HG02981 (cell line): ENCODE results near the gene PPP1R1B.

Experiments used
- ATAC-seq: cut with Tn5 transposase; IDR thresholded peaks from one replicate; pipeline ENCODE4 v1.9.1; 2021; ENCODE audit warnings: mild to moderate bottlenecking, moderate library complexity; ENCODE audit not compliant: unreplicated experiment

PPP1R1B gene

DNA sequence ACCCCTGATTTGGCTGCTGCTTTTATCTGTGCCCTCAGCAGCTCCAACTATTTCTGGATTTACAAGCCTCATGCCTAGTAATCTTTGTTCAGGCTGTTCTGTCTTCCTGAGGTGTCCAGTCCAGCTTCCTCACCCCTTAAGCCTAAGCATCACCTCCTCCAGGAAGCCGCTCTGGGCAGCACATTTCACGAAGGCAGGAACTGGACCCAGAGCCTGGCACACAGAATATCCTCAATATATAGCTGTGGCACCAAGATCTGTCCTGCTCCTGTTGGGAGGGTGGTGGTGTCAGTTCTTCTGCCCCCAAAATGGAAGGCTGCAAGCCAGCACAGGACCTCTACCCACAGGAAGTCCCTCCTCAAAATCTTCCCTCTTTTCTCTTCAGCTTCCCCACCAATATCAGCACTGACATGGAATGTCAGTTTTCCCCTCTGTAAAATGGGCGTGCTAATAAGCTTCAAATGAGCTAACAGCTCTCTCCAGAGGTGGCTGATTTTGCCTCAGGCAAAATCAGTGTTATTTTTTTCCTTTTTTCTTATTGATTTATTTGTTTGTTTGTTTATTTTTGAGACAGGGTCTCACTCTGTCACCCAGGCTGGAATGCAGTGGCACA lies 12.1 kb upstream of the PPP1R1B start:
- ATAC-seq: no peak

DNA sequence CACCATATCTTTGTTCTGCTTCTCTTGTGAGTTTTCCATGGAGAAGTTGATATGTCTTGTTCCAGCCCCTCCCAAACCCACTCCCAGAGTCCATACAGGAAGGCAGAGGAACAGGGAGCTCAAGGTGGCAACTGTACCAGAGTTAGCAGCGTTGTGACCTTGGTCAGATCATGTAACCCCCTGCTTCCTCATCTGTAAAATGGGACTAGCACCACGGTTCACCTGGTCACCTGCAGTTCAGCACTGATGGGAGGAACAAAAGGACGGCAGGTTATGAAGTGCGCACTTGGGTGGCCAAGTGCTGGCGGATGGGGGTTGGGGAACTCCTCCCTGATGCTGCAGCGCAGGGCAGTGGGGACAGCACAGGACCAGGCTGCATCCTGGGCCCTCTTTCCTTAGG lies 11.3 kb upstream of the PPP1R1B start:
- ATAC-seq: no peak

DNA sequence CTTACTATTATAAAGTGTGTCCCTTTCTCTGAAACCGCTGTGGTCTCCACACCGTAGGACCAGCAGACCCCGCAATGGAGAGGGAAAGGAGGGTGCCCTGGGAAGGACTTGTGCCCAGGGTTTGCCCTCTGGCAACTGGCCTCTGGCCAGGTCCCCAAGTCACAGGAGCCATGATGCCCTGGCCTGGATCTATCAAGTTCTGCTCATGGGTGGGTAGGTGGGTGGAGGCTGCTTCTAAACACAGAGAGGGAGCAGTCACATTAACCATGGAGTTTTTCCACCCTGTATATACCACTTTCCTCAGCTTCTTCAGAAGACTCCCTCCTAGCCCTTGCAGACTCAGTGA lies 9.7 kb upstream of the PPP1R1B start:
- ATAC-seq: no peak

DNA sequence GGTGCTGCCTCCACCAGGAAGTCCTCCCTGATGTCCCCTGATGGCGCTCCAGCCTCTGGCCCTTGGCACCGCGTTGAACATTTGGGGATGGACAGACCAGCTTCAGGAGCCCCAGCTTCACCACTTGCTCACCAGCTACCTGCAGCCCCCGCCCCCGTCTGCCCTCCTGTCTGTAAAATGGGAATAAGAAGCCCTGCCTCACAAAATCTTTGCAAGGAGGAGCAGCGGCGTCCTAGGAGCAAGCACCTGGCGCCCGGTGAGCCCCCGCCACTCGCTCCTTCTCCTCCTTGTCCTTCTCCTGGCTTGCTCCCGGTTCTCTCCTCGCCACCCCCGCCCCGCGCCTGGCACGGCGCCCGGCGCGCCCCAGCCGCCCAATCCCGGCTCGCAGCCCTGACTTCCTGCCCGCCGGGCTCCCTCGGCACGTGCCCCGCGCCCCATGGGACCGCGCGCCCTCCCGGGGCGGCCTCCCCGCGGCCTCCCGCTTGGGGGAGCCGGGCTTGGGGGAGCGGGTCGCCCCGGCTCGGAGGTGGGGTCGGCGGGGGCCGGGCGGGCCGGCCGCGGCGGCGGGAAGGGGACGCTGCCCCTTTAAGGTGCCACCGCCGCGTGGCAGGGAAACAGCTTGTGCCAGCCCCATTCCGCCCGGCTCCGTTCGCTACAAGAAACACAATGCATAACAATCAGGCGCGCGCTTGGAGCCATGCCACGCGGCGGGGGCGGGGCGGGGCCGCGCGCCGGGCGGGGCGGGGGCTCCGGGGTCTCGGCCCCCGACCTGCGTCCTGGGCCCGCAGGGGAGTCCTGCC lies 9.1 kb upstream of the PPP1R1B start:
- no peak for ATAC-seq

DNA sequence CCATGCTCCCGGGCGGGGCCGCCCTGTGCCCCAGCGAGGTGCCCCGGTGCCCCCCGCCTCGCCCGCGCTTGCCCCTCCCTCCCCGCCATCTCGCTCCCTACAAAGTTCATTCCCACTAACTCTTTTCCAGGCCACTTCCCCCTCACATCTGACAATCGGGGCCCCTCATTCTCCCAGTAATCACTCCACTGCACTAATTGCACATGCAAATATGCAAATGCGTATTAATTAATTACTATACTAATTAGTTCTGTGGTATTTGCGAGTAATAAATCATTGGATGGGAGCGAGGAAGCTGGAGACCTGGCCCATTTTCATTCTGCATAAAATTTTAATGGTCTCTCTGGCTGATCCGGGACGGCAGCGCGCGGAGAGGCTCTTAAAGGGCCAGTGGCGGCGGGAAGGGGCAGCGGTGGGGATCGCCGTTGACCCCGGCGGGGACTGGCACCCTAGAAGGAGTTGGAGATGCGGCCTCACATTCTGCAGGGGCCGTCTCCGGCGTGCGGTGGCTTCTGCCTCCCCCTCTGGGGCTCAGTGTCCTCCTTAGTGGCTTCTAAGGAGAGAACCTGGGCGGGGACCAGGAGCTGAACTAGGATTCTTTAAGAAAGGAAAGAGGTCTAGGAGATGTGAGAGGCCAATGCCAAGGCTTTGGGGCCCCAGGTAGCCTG lies 8.4 kb upstream of the PPP1R1B start:
- ATAC-seq: no peak

DNA sequence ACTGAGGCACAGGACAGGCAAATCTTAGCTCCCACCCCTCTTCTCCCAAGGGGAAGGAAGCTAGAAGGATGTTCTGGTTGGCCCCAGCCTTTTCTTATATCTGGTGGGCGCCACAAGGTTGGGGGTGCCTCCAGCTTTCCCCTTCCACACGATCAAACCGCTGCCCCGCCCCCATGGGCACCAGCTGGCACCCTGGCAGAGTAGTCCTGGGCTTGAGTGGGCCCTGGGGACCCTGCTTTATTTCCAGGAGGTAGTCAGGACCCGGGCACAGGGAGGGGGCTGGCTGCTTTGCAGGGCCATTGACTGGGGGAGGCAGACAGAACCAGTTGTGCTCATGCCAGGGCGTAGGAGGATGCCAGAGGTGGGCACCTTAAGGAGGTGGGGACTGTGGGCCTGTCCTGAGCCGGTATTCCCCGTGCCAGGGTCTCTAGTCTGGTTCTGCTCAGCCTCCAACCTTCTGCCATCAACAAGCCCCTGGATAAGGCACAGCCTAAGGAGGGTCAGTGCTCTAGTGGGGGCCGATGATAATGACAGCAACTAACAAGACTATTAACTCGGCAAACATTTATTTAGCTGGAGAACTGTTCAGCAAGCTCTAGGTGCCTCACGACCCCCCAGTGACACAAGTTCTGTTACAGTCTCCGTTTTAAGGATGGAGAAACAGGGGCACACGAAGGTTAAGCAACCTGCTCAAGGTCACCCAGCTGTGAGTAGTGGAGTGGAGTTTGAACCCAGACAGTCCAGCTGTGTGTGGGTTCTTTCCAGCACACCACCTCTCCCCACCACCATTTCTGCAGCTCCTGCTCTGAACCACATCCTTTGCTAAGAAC lies 7.6 kb upstream of the PPP1R1B start:
- ATAC-seq: no peak

DNA sequence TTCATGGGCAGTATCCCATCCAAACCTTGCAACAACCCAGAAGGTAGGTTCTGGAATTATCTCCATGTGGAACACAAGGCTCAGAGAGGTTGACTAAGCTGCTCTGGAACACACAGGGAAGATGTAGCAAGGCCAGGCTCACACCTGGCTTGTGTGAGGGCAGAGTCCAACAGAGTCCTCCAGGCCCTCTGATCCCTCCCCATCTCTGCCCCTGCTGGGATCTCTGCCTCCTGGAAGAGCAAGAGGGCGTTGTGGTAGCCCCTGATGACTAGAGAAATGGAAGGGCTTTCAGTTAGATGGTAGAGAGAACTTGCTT lies 7.0 kb upstream of the PPP1R1B start:
- no peak for ATAC-seq

DNA sequence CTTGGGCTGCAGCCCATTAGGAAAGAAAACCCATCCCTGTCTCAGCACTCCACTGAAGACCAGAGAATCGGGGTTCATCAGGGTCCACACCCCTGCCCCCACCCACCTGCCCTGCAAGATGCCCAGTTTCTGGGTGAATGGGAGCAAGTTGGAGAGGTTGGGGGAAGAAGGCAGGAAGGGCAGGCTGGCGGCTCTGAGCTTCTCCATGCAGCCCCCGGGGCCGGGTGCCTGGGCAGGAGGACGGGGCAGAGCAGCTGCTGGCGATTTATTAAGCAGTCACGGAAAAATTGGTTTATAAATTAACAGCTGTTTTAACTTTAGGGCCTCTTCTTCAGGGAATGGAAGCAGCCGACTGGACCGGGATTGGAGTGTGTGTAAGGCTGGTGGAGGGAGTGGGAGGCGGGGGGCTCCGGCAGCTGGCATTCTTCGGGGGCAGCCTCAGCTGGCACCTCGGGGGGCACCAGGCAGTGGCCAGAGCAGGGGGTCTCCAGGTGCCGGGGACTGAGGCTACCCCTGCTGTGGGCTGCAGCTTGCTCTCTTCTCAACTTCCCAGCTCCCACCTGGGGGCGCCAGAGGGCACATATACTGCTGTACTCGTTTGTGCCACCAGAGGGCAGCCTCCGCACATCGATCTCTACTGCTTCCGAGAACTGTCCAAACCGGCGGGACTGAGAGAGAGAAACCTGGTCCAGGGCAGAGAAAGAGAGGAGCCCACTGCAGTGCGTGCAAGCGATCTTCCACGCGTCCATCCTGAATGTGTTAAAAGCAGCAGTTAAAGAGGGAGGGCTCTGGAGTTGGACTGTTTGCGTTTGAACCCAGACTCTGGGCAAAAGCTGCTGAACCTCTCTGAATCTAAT lies 5.0 kb upstream of the PPP1R1B start:
- ATAC-seq: peak; percentile 66

DNA sequence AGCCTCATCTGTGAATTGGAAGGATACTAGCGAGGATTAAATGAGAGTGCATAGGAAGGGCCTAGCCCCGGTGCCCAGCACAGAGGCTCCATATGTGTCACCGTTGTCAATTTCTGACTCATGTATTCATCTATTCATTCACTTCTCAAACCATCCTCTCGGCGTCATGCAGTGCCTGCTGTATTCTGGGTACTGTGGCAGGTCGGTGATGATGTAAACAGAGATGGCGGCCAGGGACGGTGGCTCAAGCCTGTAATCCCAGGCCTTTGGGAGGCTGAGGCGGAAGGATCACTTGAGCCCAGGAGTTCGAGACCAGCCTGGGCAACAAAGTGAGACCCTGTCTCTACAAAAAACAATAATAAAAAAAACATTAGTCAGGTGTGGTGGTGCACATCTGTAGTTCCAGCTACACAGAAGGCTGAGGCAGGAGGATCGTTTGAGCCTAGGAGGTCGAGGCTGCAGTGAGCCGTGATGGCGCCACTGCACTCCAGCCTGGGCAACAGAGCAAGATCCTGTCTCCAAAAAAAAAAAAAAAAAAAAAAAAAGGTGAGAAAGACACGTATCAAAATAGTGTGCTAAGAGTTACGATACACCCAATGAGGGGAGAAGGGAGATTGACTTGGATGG lies 4.3 kb upstream of the PPP1R1B start:
- peak; percentile 25 for ATAC-seq

DNA sequence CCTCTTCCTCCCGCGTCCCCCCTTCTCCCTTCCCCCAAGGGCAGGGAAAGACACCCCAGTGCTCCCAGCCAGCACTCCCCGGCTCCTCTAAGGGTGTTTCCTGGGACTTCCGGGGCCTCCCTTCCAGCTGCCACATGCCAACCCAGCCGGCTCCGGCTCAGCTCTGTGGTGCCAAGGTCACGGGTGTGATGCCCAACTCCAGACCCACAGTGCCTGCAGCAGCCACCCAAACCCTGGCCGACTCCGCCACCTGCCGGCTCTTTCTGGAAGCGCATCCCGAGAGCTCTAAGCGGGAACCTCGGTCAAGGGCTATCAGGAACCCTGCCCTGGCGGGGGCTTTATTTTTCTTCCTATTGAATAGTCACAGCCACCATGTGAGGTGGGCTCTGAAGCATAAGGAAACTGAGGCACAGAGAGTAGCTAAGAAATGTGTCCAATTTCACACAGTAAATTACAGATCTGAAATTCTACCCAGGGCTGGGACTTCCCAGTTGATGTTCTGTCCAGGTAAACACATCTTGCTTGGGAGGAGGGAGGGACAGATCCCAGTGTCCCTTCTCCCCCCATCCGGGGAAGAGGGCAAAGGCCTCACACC lies 3.3 kb upstream of the PPP1R1B start:
- no peak for ATAC-seq

DNA sequence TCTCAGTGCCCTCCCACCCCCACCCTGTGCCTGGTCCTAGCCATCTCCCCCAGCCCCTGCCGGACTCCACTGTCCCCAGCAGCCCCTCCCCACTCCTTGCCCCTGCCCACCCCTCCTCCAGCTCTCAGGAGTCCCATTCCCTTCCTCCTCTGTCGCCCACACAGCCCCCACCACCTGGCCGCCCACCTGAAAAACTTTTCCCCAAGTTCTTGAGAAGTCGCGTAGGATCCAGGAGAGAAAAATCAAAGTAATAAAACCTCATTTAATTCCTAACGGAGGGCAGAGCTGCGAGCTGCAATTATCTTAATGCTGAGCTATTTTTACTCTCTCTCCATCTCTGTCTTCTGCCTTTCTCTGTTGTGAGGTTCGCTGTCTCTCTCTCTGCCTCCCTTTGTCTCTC lies 2.4 kb upstream of the PPP1R1B start:
- ATAC-seq: no peak

DNA sequence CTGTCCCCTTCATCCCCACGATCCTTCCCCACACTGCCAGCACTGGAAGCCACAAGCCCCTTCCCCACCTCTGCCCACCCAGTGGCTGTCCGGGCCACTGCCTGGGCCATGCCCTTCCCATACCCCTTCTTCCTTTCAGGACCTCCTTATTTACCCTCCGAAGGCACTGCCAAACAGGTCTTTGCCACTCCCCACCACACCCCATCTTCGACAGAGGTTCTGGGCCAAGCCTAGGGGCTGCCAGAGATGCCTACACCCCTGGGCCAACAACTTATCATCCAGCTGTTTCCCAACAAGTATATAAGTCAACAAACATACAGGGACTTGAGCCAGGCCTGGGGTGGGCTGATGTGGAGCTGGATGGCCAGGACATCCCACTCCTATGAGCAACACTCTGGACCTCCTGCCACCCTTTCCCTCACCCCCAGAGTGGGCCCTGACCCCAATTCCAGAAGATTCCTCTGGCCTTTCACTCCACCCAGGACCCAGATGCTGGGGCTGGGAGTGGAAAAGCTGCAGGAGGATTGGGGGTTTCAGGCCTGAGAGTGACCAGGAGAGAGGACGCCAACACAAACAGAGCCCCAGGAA lies 1.5 kb upstream of the PPP1R1B start:
- ATAC-seq: no peak

DNA sequence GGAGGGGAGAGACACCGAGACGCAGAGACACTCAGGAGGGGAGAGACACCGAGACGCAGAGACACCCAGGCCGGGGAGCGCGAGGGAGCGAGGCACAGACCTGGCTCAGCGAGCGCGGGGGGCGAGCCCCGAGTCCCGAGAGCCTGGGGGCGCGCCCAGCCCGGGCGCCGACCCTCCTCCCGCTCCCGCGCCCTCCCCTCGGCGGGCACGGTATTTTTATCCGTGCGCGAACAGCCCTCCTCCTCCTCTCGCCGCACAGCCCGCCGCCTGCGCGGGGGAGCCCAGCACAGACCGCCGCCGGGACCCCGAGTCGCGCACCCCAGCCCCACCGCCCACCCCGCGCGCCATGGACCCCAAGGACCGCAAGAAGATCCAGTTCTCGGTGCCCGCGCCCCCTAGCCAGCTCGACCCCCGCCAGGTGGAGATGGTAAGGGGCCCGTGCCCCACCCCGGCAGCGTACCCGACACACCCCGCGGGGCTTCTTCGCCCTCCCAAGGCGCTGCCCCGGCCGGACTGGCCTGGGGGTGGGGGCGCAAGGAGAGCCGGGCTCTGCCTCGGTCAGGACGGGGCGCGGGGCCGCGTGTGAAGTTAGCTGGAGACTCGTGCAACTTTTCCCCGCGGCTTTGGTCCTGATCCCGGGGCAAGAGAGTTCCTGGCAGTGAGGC lies 427 bp downstream of the PPP1R1B start:
- ATAC-seq: no peak

DNA sequence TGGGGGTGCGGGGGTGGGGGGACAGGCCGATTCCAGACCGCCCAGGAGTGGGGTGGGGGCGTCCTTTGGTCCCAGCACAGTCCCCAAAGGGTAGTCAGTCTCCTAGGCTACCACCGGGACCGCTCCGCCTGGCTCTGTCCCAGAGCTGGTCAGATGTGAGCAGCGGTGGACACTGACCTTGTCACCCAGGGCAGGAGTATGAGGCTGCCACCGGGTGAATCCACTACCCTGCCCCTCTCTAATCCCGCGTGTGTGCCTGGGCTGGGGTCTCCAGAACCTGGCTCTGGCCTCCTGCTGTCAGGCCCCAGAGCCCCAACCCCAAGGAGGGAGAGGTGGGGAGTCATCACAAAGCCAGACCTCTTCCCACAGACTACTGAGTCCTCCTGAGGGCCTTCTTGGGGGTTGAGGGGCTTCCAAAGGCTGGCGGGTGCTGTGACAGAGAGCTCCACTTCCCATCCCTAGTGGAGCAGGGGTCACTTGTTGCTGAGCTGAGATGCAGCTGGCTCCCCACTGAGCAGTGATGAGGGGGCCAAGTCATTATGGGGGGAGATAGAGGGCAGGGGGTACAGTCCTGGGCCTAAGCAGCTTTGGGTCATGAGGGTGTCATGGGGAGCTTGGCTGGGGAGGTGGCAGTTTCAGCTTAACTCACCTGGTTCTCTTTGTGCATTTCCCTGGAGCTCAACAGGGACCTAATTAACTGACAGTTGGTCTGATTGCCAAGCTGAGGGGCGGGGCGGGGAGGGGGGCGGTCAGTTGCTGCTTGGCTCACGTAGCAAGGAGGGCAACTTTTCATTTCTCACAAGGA lies 1.2 kb downstream of the PPP1R1B start:
- ATAC-seq: no peak

DNA sequence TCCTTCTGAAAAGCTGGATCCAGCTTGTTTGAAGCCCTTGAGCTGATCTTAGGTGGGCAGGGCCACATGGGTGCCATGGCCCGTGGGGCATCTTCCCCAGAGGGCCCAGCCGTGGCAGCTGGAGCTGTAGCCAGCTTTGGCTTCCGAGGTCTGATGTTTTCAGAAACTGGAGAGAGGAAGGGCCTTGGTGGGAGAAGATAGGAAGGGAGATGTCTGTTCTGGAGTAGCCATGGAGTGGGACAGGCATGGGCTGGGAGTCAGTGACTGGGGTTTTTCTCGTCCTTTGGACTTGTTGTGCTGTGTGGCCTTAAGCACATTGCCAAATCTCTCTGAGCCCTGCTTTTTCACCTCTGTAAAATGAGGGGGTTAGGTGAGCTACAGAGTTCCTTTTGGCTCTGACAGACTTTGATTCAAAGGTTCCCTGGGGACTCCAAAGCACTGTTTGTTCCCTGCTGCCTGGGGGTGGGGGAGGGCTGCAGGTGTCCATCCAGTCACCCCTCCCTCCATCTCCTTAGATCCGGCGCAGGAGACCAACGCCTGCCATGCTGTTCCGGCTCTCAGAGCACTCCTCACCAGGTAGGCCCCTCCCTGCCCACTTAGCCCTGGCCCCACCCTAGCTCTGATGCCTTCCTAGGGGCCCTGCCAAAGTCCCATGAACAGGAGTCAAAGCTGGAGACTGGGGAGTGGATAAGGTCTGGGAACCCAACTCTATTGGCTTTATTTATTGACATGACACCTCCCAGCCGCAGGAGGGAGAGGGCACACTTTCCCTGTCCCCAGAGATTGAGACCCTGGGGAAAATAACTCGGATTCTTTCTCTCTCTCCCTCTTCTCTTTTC lies 2.1 kb downstream of the PPP1R1B start:
- ATAC-seq: no peak

DNA sequence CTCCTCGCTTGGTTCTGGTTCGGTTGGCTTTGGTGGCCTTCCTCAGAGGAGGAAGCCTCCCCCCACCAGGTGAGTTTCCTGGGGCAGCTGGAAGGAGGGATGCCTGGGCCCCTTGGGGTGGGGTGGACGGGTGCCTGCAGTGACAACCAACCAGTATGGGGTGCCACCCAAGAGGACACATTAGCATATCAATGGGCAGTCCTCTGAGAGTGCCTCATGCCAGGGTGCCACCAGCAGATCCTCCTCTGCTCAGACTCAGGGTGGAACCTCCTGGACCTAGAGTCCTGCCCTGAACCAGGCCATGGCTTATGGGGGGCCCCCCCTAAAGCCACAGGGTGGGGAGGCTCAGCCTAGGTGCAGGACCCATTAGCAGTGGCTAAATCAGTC lies 2.7 kb downstream of the PPP1R1B start:
- ATAC-seq: no peak

DNA sequence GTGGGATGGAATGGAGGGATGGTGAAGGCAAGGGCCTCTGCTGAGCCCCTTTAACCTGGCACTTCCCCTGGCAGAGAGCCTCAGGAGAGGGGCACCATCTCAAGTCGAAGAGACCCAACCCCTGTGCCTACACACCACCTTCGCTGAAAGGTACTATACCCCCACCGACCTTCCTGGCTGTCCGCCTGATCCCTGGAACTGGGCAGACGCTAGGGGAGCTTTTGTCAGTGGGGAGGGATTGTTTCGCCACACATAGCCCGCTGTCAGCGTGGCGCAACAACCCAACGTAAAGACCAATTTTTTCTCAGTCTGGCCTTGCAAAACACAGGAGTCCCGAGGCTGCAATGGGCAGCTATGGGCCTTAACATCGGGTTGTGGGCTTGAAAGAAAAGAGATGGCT lies 3.1 kb downstream of the PPP1R1B start:
- no peak for ATAC-seq
